Measurements from ENCODE around the gene UXS1.

DNA sequence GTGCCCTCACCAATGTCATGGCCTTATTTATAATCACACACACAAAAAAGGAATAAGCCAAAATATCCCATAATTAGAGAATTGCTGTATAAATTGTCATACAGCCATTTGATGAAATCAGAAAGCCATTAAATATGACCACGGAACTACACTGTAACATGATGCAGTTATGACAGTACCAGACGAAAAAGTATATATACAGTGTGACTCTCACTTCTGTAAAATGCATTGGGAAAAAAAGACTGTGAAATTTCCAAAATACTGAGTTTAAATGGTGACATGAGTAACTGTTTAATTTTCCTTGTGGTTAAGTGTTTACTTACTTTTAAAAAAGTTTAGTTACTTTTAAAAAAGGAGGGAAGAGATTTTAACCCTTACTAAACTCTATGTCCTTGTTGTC, 25.4 kb downstream of the UXS1 start:
- TF ChIP-seq EZH2phosphoT487 (IDR thresholded peaks at IDR 0.05; ENCODE audit: insufficient read depth, low read depth): no peak
- no peak for TF ChIP-seq EZH2 (IDR thresholded peaks at IDR 0.05; ENCODE audit: insufficient read depth, poor library complexity, severe bottlenecking)

Measured in GM23248 (cell line).